Adrenal gland (tissue), 5 donors: Measurements from ENCODE around the gene ZNF652.

Experiments used
- POLR2A ChIP-seq, 2 donors: fragments of 450-650 bp; IDR thresholded peaks; one replicate each; pipeline ENCODE4 v1.6.1; 2017; ENCODE audit warnings: antibody characterized with exemption in 2 of 2, mild to moderate bottlenecking in 2 of 2, moderate library complexity in 1 of 2
- TF ChIP-seq, protein P1 (sequence below), 6 experiments: fragments of 450-650 bp in 4 of 6; fragments of 200-600 bp in 2 of 6; sonication (generic) in 1 of 6; IDR thresholded peaks; 1 replicate in 5 of 6; 2 replicates in 1 of 6; pipeline versions ENCODE4 v1.5.1 to v1.8.0; 2016 to 2021; ENCODE audit warnings: antibody characterized with exemption in 6 of 6, mild to moderate bottlenecking in 2 of 6, moderate library complexity in 1 of 6
- donor health status: DM: no; HTN: no; CAD: no.

DNA sequence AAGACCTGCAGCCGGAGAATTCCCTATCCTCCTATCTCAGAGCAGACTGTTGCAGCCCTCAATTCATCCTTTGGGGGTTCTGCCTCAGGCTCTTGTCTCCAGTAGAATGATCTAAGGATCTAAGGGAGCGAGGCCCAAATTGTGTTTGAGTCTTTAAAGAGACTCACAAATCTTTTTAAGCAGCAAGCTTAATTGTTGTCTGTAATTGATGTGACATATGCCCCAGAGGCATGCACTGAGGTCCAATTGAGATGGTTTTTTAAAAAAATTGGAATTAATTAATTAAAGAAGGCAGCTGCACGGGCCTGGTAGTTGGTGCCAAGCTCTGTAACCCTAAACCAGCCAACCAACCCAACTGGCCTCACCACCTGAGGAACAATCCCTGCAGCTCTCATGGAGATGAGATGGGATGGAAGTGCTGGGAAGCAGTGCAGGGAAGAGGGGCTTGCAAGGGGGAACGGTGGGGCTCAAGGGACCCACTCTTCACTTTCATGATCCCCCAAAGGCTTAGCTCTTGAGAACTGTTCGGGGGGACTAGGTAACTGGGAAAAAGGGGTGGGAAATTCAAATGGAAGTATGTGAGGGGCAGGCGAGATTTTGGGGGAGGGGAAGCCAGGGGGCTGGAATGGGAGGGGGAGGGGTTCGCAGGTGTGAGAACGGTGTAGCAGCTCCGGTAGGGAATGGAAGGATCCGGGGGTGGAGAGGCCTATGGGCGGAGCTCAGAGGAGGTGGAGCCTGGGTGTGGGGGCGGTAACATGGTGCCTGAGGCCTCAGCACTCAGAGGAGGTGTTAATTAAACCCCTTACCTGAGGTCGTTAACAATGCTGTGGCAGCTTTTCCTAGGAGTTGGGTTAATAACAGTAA, 9.2 kb upstream of the ZNF652 start:
- TF ChIP-seq, protein P1, sequence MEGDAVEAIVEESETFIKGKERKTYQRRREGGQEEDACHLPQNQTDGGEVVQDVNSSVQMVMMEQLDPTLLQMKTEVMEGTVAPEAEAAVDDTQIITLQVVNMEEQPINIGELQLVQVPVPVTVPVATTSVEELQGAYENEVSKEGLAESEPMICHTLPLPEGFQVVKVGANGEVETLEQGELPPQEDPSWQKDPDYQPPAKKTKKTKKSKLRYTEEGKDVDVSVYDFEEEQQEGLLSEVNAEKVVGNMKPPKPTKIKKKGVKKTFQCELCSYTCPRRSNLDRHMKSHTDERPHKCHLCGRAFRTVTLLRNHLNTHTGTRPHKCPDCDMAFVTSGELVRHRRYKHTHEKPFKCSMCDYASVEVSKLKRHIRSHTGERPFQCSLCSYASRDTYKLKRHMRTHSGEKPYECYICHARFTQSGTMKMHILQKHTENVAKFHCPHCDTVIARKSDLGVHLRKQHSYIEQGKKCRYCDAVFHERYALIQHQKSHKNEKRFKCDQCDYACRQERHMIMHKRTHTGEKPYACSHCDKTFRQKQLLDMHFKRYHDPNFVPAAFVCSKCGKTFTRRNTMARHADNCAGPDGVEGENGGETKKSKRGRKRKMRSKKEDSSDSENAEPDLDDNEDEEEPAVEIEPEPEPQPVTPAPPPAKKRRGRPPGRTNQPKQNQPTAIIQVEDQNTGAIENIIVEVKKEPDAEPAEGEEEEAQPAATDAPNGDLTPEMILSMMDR (IDR thresholded peaks at IDR 0.05): no peak
- no peak for TF ChIP-seq POLR2A (IDR thresholded peaks at IDR 0.05)
